Kasumi-1 (cell line): ENCODE results near the gene IFITM10.
"Not testable (repeated sequence)": the region's sequence is repeated elsewhere in the genome, so short reads cannot be mapped to it uniquely, and the experiment has no call there.

Experiments used
- DNase-seq, 2 experiments: peaks; one replicate each; lab custom pipeline; 2025; lab: John Stamatoyannopoulos, UW

IFITM10 gene

DNA sequence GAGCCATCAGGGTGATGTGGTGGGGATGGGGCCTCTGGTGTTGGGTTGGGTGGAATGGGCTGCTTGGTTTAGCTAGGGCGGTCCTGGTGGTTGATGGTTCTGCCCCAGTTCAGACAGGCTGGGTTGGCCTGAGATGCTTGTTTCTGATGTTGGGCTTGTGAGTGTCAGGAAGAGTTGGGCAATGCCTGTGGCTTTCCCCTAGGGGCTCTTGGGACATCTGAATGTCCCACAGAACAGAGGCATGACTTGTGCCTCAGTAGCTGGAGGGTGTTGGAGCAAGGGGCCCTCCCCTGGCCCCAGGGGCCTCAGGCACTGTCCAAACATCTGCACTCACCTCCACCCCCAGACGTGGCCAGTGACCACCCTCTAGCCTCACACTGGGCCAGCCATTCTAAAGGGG, 27.3 kb upstream of the IFITM10 start:
- DNase-seq = peak; percentile 35 to 57

DNA sequence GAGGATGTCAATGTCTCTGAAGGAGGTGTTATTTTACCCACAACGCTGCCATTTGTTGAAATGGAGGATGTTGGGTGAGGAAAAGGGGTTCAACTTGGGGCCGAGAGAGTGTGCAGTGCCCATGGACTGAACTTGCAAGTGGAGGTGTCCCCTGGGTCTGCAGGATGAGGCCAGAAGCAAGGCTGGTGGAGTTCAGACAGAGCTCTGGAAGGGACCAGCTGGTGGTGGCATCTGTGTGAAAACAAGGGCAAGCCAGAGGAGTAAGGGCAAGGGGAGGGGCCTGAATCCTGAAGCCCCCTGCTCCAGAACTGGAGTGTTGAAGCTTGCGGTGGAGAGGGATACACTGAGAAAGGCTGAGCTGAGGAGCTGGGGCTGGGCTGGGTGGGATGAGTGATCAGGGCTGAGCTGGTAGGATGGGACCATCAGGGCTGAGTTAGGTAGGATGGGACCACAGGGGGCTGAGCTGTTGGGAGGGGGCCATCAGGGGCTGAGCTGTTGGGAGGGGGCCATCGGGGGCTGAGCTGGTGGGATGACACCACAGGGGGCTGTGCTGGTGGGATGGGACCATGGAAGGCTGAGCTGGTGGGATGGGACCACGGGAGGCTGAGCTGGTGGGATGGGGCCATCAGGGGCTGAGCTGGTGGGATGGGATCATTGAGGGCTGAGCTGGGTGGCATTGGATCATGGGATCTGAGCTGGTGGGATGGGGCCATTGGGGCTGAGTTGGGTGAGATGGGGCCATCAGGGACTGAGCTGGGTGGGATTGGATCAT, 26.7 kb upstream of the IFITM10 start:
- no peak for DNase-seq

DNA sequence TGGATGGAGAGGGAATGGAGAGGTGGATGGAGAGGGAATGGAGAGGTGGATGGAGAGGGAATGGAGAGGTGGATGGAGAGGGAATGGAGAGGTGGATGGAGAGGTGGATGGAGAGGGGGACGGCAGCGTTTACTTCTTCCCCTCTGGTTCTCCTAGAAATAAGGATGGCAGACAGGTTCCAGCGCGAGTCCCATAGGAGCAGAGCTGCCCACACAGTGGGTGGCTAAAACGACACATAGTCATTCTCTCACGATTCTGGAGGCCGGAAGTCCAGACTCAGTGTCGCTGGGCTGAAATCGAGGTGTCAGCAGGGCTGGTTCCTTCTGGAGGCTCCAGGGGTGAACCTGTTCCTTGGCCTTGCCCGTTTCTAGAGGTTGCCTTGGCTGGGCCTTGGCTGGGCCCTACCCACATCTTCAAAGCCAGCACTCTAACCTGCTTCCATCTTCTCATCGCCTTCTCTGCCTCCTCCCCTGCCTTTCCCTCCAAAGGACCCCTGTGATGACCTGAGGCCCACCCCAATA, 26.0 kb upstream of the IFITM10 start:
- no peak for DNase-seq

DNA sequence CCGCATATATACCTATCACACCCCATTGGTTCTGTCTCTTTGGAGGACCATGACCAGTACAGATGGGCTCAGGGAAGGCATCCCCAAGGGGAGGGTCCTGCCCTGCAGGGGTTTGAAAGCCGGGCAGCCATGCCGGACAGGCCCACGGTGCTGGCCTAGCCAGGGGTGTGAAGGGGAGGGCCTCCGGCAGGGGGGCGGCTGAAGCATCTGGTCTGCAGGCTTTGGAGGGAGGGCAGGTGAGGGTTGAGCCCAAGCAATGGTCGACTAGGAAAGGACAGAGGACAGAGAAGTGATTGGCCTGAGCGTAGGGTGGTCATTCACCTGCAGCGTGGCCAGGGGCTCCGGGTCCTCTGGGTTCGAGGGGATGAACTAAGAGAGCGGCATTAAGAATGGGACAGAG, 24.5 kb upstream of the IFITM10 start:
- DNase-seq = no peak

DNA sequence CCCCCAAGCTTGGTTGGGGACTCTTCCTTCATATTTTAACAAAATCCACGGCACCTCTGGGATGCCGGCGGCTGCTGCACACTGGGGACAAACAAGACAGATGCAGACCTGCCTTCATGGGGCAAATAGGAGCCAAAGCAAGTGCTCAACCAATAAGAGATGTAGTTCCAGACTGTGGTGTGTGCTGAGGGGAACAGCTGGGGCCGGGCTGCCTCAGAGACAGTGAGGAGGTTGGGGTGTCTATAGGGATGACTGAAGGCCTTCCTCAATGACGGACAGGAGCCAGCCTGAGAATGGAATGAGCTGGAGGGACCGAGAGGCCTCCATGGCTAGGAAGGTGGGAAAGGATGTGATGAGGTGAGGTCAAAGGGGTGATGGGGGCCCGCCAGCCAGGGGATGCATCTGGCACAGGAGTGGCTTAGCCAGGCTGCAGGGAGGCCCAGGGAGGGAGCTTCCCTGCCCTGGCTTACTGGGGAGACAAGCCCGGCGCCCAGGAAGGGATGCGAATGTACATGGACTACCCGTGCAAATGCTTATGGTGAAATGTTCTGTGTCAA, 23.7 kb upstream of the IFITM10 start:
- DNase-seq = no peak

DNA sequence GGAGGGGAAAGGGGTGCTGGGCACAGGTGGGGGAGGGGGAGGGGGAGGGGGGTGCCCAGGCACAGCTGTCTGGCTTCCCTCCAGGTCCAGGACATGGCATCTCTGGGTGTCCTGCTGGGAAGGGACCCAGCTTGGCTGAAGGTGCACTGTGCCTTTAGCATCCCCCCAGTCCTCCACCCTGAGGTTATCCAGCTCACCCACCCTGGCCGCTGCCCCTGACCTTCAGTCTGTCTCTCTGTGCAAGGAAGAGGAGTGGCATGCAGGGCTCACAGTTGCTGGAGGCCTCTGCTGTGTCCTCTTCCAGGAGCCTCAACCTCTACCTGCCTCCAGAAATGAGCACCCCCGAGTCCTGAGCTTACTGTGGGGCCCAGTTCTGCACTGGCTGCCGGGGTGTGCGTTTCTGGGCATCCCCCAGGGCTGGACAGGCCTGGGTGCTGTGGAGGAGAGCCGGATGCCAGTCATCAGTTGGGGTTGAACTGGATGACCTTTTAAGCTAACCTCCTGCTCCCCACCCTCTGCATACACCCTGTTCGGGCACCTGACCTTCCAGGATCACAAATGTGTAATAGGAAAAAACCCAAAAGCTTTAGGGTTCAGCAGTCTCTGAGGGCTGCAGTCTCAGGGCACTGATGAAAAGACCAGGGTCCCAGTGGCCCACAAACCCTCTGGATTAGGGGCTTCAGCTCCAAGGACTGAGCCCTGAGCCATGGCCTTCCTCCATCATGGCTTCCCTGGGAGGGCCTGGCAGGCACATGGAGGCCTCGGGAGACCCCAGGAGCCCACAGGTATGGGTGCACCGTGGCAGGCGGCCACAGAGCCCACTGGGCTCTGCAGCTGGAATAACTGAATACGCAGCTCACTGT, 23.0 kb upstream of the IFITM10 start:
- no peak for DNase-seq

DNA sequence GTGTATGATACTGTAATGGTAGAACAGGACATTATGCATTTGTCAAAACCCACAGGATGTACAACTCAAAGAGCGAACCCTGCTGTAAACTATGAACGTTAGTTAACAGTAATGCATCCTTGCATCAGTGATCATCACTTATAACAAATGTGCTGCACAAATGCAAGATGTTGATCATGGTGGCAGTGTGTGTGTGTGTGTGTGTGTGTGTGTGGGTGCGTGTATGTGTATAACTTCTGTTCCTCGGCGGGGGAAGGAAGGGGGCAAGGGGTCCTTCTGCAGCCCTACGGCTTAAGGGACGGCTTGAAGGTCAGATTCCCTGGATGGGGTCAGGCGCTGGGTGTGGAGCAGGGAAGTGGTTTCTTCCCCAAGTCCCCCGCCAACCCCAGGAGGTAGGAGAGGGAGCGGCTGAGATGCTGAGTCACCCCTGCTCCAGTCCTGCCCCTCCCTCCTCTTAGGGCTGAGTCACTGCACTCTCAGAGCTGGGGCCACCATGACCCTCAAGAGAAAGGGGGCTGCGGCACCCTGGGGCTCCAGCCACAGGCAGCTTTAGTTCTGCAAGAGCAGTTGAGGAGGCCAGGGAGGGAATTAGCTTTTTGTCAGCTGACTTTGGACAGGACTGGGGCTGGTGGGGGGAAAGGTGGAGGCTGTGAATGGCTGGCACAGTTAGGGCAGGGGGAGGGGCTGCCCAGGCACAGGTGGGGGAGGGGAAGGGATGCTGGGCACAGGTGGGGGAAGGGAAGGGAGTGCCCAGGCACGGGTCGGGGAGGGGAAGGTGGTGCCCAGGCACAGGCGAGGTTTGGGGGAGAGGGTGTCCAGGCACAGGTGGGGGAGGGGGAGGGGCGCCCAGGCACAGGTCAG, 22.1 kb upstream of the IFITM10 start:
- DNase-seq = peak; percentile 96 to 97

DNA sequence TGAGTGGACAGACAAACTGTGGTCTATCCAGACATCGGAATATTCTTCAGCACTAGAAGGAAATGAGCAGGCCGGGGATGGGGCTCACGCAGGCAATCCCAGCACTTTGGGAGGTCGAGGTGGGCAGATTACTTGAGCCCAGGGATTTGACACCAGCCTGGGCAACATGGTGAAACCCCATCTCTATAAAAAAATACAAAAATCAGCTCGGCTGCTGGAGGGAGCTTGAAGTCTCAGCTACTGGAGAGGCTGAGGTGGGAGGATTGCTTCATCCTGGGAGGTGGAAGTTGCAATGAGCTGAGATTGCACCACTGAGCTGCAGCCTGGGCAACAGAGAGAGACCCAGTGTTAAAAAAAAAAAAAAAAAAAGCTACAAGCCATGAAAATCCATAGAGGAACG, 21.3 kb upstream of the IFITM10 start:
- DNase-seq = no peak

DNA sequence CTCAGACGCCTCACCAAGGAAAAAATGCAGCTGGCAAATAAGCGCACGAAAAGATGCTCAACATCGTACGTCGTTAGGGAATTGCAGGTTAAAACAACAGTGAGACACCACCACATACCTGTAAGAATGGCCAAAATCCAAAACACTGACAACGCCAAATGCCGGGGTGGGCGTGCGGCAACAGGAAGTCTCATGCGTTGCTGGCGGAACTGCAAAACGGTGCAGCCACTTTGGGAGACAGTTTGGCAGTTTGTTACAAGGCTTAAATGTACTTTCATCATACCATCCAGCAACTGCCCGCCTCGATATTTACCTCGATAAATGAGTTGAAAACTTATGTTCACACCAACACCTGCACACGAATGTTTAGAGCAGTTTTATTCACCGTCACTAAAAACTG, 20.9 kb upstream of the IFITM10 start:
- DNase-seq = no peak

DNA sequence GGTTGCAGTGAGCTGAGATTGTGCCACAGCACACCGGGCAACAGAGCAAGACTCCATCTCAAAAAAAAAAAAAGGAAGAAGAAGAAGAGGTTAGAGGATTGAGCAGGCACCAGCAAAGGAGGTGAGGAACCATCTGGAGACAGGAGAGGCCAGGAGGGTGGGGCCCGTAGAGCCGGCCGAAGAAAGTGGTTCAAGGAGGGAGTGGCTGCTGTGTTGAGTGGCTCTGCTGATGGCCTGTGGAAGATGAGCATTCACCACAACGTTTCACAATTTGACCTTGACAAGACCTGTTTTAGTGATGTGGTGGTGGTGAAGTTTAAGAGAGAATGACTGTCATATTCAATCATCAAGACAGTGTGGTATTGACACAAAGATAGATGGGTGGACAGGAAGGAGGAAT, 20.1 kb upstream of the IFITM10 start:
- no peak for DNase-seq

DNA sequence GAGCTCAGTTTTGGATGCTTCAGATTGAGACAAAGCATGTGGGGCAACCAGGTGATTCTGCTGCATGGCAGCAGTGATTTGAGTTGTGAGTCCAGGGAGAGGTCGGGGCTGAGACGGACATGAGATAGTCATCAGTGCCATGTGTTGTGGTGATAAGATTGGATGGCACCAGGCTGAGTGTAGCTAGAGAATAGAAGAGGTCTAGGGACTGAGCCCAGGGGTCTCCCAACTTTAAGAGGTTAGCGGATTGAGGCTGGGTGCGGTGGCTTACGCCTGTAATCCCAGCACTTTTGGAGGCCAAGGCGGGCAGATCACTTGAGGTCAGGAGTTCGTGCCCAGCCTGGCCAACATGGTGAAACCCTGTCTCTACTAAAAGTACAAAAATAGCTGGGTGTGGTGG, 19.7 kb upstream of the IFITM10 start:
- DNase-seq = no peak

DNA sequence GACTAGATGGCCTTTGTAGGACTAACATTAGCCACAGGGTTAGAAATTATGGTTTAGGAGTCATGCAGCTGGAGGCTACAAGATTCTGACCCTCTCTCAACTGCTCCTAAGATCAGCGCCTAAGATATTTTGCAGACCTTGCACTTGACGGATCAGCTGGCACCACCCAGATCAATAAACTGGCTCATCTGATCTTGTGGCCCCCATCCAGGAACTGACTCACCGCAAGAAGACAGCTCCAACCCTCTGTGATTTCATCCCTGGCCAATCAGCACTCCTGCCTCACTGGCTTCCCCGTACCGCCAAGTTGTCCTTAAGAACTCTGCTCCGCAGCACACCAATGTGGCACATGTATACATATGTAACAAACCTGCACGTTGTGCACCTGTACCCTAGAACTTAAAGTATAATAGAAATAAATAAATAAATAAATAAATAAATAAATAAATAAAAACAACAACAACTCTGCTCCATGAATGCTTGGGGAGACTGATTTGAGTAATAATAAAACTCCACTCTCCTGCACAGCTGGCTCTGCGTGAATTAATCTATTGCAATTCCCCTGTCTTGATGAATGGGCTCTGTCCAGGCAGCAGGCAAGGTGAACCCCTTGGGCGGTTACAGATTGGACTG, 19.0 kb upstream of the IFITM10 start:
- DNase-seq = not testable (repeated sequence)

DNA sequence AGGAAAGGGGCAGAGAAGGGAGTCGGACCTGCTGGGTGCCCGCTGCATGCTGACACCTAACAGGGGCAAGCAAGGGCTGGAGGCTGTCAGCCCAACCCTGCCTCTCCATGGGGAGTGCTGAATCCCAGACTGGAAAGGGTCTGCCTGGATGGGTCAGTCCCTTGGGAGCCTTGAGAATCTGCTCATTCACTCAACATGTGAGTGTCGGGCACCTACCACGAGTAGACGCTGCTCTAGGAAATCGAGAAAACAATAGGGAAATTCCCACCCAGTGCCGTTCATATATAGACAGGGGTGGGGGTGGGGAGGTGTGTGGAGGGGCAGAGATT, 17.7 kb upstream of the IFITM10 start:
- no peak for DNase-seq

DNA sequence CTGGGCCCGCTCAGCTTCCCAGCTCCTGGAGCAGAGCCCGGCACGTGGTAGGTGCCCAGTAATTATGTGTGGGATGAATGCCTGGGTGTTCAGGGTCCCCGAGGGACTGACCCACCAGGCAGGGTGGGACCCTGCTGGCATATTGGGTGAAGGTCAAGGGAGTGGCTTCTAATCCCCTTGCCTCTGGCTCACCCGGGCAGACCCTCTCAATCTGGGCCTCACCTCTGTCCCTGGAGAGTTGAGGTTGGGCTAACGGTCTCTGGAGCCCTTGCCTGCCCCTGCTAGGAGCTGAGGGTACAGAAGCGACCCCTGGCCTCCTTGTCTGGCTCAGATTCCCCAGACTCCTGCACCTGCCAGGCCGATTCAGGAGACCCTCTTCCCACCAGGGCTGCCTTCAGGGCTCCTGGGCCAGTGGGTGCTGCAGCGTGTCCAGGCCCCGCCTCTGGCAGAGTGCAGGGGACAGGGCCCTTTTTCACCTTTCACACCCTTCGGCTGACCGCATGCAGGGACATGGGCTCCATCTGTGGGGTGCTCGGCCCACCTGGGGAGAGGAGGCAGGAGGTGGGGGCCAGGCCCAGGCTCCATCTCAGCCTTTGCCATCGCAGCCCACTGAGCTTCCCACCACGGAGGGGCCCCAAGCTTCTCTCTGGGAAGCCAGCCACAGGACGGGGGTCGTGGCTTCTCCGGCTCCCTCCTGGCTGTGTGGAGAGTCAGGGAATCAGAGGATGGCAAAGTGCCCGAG, 17.2 kb upstream of the IFITM10 start:
- no peak for DNase-seq

DNA sequence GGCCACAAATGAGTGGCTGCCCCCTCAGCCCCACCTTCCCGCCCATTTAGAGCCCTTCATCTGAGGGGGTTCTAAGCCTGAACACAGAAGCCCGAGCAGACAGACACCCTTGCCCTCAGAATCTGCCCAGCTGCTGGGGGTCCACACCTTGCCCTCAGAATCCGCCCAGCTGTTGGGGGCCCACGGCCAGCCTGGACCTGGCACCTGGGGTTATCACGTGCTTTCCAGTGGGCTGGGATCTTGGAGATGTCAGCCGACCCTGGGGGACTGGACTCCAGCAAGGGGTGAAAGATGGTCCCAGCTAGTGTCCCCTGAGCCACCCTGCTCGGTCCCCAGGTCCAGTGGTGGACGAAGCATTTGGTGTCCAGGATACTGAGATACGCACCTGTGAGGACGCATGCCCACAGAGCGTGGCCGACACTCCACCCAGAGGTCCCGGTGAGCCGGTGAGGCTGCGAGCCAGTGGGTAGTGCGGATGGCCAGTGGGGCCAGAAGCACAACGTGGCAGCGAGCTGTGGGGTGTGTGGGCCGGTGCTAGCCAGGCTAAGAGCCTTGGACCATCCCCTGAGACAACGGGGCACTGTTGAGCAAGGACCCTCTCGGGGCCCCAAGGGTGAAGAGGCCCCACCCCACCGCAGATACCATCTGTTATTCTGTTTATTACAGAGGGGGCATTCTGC, 16.5 kb upstream of the IFITM10 start:
- DNase-seq = no peak

DNA sequence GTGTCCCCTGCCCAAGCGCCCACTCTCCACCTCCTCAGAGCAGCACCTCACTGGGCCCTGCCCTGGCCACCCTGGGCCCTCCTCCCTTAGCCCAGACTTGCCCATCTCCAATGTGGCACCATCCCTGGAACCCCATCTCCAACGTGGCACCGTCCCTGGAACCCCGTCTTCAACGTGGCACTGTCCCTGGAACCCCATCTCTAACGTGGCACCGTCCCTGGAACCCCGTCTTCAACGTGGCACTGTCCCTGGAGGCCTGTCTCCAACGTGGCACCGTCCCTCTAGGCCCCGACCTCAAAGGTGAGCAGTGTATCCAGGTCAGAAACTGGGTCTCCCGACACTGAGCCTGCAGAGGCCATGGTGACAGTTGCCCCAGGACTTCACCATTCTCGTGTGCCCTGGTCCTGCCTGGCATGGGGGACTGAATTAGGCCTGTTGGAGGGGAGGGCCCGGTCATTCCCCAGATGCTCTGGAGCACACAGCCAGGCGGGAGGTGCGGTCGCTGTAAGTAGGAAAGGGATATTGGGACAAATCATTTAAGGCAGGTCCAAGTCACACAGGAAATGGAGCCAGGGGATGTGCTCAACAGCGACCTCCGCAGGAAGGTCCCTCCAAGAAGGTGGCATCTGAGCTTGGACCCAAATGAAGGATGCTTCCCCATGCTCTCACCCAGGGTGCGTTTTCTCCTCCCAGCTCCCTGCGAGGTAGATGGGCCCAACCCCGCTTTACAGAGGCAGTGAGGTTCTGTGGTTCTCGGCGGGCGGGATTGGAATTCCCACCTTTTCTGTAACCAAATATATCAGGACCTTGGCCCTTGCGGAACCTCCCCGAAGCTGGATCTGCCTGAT, 15.7 kb upstream of the IFITM10 start:
- no peak for DNase-seq

DNA sequence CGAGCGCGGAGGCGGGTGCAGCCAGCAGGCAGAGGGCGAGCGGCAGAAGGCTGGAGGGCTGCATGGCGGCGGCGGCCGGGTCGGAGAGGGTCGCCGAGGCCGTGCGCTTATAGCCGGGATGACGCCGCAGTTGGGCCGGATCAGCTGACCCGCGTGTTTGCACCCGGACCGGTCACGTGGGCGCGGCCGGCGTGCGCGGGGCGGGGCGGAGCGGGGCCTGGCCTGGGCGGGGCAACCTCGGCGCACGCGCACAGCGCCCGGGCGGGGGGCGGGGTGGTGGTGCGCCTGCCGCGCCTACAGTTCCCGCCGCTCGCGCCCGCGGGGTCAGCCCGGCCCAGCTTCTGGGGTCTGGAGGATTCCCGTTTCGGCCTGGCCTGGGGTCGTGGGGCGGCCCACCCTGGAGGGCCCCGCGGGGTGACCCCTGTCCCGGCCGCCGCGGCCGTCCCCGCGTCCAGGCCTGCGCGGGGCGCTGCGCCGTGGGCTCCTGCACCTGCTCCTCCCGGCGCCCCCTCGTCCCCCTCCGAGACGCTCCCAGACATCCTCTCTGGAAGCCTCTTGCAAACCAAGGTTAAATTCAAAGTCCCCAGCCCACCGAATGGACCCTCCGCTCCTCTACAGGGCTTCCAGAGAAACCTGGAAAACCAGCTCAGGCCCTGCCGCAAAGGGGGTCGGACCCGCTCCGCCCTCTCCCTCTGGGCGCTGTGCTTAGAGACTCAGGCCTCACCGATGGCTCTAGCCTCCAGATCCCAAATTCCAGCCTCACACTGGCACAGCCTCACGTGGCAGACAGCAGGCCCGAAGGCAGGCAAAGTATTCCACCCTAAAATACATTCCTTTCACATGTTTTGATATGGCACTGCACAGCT, 13.6 kb upstream of the IFITM10 start, which contains the start of gene CTSD:
TSS of gene CTSD (minus strand) at position 132 of the 866 bp plus-strand sequence. CDS start at position 64, 68 bp downstream.
- DNase-seq = peak; percentile 77 to 80

DNA sequence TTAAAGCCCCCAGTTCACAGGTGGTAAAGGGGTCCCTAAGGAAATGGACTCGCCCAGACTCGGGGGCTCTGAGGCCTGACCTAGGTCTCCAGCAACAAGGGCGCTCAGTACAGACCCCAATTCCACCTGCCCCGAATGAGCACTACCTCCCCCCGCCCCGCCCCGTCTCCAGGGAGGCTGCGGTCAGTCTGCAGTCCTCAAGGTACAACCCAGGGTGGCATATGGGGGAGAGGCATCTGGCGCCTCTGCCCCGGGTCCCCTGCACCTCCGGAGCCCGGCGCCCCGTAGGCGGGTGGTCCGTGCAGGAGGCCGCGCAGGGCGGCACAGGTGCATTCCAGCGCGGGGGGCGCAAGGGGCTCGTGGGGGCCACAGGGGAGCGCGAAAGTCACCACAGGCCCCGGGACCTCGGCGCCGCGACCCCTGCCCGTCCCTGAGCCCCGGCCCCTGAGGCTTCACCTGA, 13.0 kb upstream of the IFITM10 start:
- DNase-seq = no peak
